COR-L47 (cell line): ENCODE measurements around the gene LGALS9.
"Not testable (repeated sequence)": the region's sequence is repeated elsewhere in the genome, so short reads cannot be mapped to it uniquely, and the experiment has no call there.

Experiments used
- DNase-seq: peaks from one replicate; lab custom pipeline; 2025; lab: John Stamatoyannopoulos, UW

LGALS9 gene

GRCh38 chr17:27654136-27654535 lies 23.1 kb downstream of the LGALS9 start:
- DNase-seq: no peak

DNA sequence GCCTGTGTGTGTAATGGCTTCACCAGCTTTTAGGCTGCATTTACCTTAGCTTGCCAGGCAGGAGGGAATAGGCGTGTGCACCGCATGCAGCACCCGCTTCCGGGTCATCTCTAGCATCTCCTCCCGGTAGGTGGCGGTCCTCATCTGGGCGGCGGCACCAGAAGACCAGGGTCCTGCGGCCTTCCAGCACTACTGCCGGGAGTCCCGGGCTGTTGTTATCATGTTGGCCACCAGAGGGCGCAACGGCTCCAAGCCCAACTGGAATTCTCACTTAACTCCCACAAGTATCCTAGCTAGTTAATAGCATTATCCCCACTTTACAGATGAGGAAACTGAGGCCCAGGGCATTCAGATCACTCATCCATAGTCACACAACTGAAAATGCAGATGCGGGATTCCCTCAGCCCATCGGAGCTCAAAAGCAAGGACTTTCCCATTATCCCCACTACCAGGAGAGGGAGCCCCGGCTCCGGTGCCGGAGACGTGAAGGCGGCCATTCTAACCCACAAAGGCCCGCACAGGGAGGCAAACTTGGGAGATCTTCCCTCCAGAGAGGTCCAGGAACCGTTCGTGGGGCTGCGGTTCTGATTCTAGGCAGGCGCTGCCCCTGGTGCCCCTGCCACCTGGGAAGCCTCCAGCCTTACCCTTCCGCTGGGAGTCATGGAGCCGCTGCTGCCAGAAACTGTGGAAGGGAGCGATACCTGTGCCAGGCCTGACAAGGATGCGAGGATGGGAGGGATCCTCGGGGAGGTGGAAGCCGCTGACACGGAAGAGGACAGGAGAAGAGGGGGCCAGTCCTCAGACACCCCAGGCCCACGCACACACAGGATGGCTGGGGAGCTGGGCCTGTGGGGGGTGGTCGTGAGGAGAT lies 23.9 kb downstream of the LGALS9 start:
- peak; percentile 65 for DNase-seq

DNA sequence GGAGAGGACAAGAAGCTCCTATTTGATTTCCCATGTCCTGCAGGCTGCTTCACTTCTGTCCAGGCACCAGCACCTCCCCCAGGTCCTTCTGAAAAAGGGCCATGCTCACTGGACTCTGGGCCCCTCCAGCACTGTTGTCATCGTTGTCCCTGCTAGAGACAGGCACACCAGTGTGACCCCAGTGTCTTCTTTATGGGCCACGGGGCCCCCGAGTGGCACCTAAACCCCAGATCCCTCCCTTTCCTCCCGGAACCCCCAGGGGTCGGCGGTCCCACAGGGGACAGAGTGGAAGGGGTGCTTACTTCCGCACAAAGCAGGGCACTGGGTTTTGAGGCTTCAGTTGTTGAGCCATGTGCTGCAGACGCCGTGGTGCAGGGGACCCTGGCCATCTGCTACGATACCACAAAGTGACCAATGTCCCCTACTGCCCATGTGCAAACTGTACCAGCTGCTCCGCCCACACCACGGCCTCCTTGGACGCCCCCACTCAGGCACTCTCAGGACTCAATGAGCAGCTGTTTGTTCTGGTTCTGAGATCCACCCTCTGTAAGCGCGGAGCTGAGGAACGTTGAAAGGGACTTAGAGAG lies 24.6 kb downstream of the LGALS9 start:
- DNase-seq: not testable (repeated sequence)

DNA sequence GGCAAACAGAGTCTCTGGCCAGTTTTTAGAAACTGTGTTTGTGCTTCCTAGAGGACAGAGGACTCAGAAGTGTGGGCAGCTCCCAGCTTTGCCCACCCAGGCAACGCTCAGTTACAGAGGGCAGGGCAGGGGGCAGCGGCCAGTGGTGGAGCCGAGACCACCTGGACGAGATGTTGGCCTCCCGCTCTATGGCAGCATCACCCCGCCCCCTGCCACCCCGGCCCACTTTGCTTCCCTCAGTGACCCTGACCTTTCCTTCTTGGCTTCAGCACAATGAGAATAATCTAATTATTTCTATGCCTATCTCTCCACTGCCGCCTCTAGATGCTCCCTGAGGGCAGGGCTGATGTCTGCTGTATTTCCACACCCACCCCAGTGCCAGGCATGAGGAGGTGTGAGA lies 25.6 kb downstream of the LGALS9 start:
- not testable (repeated sequence) for DNase-seq

GRCh38 chr17:27657620-27658019 lies 26.6 kb downstream of the LGALS9 start:
- no peak for DNase-seq

GRCh38 chr17:27659683-27660082 lies 28.7 kb downstream of the LGALS9 start:
- DNase-seq: no peak

GRCh38 chr17:27660436-27660835 lies 29.4 kb downstream of the LGALS9 start:
- DNase-seq: no peak

DNA sequence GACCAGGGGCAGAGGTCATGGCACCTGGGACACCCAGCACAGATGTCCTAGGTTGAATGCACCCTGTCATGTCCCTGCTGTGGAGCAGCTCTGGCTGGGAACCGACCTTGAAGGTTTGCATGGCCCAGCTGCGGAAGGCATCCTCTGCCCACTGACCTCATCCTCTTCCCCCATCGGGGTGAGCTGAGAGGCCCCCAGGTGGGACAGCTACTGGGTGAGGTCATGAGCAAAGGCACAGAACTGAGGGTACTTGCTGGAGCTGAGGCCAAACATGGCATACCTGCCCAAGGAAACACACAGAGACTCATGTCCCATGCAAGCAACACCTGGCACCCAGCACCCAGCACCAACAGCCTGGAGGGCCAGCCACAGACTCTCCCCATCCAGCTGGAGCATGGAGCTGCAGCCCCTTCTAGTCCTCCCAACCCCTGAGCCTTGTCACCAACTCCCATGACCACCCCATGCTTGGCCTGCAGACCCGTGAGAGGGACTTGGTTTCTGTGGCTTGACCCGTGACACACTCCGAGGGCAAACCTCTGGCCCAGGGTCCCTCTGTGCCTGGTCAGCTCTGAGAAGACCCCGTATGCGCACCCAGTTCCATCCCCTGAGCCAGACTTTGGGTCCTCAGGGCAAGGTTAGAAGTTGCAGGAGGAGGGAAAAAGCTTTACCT lies 33.1 kb downstream of the LGALS9 start:
- no peak for DNase-seq

DNA sequence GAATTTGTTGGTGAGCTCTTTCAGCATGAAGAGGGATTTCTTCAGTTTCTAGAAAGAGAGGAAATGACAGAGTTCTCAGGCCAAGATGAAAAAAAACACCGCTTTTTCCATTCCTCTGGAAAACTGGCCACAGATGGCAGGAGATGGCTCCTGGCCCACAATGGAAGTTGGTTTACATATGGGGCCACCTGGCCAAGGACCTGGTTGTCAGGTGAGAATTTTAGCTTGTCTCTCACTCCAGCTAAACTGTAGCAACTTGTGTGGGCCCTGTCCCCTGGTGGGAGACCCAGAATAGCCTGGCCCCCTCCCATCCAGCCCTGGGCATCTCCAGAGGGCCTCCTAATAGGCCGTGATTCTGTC lies 33.6 kb downstream of the LGALS9 start:
- no peak for DNase-seq

GRCh38 chr17:27665549-27665948 lies 34.6 kb downstream of the LGALS9 start:
- DNase-seq: no peak

DNA sequence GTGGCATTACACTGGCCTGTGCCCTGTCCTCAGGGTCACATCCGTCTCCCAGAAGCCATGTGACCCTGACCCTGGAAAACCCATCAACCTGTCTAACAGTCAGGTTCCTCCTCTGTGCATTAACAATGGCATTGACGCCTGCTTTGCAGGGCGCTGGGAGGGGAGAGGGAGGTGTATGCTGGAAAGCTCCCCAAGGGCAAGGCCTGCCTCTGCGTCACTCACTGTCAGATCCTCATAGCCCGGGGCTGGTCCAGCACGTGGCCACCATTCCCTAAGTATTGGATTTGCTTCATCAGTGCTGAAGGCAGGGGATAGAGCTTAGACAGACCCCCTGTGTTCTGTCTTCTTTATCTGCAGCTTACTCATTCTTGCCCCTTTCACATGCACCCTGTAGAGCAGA lies 35.3 kb downstream of the LGALS9 start:
- not testable (repeated sequence) for DNase-seq

DNA sequence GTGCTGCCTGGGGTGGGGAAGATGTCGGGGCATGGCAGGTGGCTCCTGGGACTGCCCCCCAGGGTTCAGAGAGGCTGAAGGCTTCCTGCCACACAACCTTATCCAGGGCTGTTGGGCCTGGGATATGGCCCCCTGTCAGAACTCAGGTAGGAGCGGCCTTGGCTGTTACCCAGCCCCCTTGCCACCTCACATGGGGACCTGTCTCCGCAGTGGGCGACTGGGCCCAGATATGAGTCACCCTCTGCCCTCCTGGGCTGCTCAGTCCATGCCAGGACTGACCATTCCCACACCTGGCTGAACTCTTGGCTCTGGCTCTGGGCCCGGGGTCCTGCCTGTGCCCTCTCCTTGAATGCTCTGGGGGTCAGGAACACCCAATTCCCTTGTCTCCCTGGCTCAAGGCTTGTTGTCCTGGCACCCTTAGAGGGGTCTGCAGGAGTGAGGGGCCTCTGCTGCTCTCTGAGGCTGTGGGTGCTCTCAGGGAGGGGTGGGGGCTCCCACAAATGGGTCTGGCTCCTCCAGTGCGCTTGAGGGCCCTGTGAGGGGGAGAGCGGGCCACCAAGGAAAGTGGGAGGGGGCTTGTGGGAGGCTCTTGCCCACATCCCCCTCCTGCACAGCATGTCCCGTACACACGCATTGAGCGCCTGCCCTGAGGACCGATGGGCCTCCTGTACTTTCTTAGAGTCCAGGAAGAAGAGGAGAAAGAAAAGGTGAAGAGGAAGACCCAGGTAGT lies 36.0 kb downstream of the LGALS9 start:
- DNase-seq: no peak

DNA sequence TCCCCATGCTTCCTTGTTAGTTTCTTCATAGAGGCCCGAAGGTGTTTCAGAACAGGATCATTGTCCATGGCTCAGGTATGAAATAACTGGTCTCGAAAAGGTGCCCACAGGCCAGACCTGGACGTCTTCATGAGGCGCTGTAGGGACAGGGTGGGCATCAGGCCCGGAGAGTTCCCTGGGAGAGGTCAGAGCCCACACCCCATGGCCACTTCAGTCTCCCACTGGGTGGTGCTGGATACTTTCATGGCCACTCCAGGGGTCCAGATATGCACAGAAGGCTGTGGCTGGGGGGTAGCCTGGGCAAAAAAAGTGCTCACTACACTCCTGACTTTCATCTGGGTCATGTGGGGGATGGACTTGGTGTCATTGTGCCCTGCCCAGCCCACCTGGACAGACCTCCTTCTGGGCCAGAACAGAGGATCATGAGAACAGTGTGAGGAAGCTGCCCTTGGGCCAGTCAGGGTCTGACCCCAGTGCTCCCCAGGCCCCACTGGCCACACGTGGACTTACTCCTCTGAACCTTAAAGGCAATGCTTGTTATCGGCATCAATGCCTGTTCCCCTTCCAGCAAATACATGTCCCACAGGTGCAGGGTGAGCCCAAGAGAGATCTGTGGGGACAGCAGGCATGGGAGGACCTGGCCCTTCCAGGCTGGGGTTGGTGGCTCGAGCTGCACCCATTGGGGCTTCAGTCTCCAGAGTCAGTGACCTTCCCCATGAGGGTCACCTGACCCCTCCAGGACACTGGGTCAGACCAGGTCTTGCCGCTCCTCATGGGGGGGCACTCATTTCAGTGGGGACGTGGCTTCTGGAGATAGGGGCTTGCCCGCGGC lies 36.9 kb downstream of the LGALS9 start:
- no peak for DNase-seq

- no peak for DNase-seq
These were observed 37.5 kb downstream of the LGALS9 start for GRCh38 chr17:27668488-27668823.

- DNase-seq: no peak
These were observed 38.1 kb downstream of the LGALS9 start for GRCh38 chr17:27669136-27669535.

GRCh38 chr17:27669850-27670249 lies 38.9 kb downstream of the LGALS9 start:
- no peak for DNase-seq

- no peak for DNase-seq
These were observed 40.0 kb downstream of the LGALS9 start for GRCh38 chr17:27670791-27671590.

GRCh38 chr17:27671591-27671910 lies 40.6 kb downstream of the LGALS9 start:
- no peak for DNase-seq

DNA sequence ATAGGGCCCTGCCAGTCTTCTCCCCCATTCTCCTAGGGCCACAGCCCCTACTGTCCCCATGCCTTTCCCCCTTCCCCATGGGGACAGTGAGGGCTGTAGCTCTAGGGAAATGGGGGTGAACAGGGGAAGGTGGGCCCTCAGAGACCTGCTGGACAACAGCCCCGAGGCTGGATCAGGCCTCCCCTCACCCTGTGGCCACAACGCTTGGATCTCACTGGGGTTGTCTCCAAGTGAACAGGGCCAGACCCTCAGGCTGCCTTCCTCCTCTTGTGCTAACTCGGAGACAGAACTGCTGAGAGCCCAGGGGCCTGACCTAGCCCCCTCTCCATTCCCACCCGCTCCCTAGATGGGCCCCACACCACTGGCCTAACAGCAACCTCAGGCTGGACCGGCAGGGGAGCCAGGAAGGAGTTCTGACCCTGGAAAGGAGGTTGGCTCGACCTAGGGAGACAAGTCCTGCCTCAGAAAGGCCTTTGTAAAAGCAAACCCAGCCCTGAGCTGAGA lies 41.0 kb downstream of the LGALS9 start:
- not testable (repeated sequence) for DNase-seq

DNA sequence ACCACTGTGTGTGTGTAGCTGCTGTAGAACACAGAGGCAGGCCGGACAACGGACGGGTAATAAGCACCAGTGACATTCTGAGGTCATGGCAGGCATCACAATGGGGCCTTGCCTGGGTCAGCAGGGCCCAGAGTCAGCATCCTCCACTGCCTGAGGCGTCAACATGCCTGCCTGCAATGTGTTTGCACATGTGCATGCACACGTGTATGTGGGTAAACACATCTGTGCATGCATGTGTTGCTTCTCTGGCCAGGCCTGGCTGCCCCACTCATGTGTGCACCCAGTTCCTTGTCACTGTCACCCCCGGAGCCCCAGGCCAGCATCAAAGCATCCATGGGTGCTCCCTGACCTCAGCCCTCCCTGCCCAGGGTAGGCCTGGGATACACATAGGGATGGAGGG lies 43.3 kb downstream of the LGALS9 start:
- DNase-seq: no peak

DNA sequence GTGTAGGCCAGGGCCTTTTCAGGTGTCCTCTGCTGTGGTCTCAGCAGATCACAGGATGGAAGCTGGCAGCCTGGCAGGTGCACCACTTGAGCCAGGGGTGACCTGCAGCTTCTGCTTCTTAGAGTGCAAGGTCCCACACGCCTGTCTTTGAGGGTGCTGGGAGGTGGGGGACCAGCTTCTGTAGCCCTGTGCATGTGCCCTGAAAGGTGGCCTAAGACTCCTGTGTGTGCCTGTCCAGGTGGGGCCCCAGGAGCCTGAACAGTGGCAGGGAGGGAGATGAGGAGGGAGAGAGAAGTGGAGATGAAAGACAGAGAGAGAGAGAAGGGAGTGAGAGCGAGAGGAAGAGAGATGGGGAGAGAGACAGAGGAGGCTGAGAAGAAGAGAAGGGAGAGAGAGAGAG lies 46.2 kb downstream of the LGALS9 start:
- no peak for DNase-seq
